Testis (tissue), 3 donors: ENCODE measurements around the gene PRDM11. TPM values are rescaled to one million over a fixed set of nuclear protein-coding genes. Genes with fewer than 3 reads are reported as not detected.

Experiments
- DNase-seq: peaks from one replicate; pipeline ENCODE4 v3.0.0-alpha.2; 2019
- H3K27ac ChIP-seq, 2 donors: fragments of 200-600 bp; sonication (generic); one replicate each; pipeline ENCODE4 v1.5.1; 2019
- H3K27me3 ChIP-seq: fragments of 200-600 bp; sonication (generic); one replicate; pipeline ENCODE4 v1.5.1; 2019
- H3K36me3 ChIP-seq: fragments of 200-600 bp; sonication (generic); one replicate; pipeline ENCODE4 v1.5.1; 2017; ENCODE audit warnings: low read depth; ENCODE audit errors: missing control alignments
- H3K4me1 ChIP-seq: fragments of 200-600 bp; sonication (generic); one replicate; pipeline ENCODE4 v1.5.1; 2019
- H3K4me3 ChIP-seq, 2 donors: fragments of 200-600 bp; sonication (generic); one replicate each; pipeline ENCODE4 v1.5.1; 2017 to 2019
- H3K9me3 ChIP-seq: fragments of 200-600 bp; sonication (generic); one replicate; pipeline ENCODE4 v1.5.1; 2017
- POLR2A ChIP-seq: fragments of 450-650 bp; IDR thresholded peaks from one replicate; pipeline ENCODE4 v1.6.1; 2017; ENCODE audit warnings: antibody characterized with exemption, mild to moderate bottlenecking, moderate library complexity
- WGBS, 2 donors: methylation state at CpG; one replicate each; pipeline ENCODE4 v1.1.5; 2018; 5-methylcytosine and 5-hydroxymethylcytosine counted together
- intact Hi-C: fragments of 100-400 bp; cut with DNase I; formaldehyde crosslinking; loops from one replicate; pipeline ENCODE4 v1.15.1; 2023; ENCODE audit warnings: low total_unique reads
- polyA plus RNA-seq: library from polyadenylated mRNA; stranded (reverse); fragments of 350-450 nt; fragmentation: Illumina TruSeq; extraction: RNeasy Lipid Tissue Mini Kit (QIAGEN cat#74804); gene quantifications from one replicate; pipeline ENCODE4 v1.2.3, GENCODE V29; 2014; ENCODE audit warnings: low read depth, low replicate concordance; ENCODE audit not compliant: insufficient read depth
- total RNA-seq, 2 donors: library from RNA; depleted of rRNA; stranded (reverse); fragments of >200 nt; gene quantifications; one replicate each; pipeline ENCODE4 v1.2.3, GENCODE V29; 2016
- TF ChIP-seq, protein P1 (sequence below), 3 experiments: fragments of 450-650 bp in 2 of 3; fragments of 200-600 bp in 1 of 3; sonication (generic) in 1 of 3; IDR thresholded peaks; one replicate each; pipeline ENCODE4 v1.5.1; 2016 to 2019; ENCODE audit warnings: antibody characterized with exemption in 3 of 3, mild to moderate bottlenecking in 2 of 3, moderate library complexity in 1 of 3

PRDM11 gene
- total and polyA plus RNA-seq, 3 donors from 2014 or later: 6.4 to 15.9 (median 13.6) TPM

DNA sequence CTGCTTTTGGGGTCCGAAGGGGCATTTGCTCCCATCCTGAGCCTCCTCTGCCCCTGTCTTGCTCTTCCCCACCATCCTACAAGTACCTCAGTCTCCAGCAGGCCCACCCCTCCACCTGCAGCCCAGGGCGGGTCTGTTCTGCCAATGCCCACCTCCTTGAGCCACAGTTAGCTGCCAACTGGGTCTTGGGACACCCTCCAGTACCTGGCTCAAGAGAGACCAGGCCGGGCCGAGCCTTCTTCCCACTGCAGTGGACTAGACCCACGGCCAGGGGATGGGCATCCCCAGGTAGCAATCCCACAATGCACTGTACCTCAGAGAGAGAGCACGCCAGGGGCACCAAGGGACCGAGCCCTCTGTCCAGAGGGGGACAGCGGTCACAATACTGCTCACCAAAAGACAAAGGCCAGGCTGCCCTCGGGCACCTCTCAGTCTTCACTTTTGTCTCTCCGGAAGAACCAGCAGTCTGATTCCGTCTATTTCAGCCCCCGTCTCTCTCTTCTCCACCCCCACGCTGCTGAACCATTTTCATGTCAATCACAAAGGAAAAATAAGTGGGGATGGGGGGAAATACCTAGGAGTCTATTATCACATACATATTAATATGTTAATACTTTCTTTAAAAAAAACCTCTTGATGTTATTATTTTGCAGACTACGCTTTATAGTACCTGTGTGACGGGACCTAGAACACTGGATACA lies 88.0 kb downstream of the PRDM11 start:
- Histone ChIP-seq H3K4me3 (no peak overlapping the region), H3K27me3 (no peaks in the 10 kb centered on the region), H3K36me3 (no peaks in the 10 kb centered on the region), H3K9me3 (no peaks in the 10 kb centered on the region), H3K4me1 (no peaks in the 10 kb centered on the region), H3K27ac (no peak overlapping the region)
- no peak for TF ChIP-seq POLR2A
- TF ChIP-seq, protein P1, sequence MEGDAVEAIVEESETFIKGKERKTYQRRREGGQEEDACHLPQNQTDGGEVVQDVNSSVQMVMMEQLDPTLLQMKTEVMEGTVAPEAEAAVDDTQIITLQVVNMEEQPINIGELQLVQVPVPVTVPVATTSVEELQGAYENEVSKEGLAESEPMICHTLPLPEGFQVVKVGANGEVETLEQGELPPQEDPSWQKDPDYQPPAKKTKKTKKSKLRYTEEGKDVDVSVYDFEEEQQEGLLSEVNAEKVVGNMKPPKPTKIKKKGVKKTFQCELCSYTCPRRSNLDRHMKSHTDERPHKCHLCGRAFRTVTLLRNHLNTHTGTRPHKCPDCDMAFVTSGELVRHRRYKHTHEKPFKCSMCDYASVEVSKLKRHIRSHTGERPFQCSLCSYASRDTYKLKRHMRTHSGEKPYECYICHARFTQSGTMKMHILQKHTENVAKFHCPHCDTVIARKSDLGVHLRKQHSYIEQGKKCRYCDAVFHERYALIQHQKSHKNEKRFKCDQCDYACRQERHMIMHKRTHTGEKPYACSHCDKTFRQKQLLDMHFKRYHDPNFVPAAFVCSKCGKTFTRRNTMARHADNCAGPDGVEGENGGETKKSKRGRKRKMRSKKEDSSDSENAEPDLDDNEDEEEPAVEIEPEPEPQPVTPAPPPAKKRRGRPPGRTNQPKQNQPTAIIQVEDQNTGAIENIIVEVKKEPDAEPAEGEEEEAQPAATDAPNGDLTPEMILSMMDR (IDR thresholded peaks at IDR 0.05): no peak
- DNase-seq: no peak
- WGBS, 2 donors: 95 to 97% methylated on average over 9 to 15 of the region's 15 CpGs
- intact Hi-C loops: loop anchor here (10.0 kb wide), 1 partner anchor 50 kb away; no protein-coding TSS in a partner anchor

DNA sequence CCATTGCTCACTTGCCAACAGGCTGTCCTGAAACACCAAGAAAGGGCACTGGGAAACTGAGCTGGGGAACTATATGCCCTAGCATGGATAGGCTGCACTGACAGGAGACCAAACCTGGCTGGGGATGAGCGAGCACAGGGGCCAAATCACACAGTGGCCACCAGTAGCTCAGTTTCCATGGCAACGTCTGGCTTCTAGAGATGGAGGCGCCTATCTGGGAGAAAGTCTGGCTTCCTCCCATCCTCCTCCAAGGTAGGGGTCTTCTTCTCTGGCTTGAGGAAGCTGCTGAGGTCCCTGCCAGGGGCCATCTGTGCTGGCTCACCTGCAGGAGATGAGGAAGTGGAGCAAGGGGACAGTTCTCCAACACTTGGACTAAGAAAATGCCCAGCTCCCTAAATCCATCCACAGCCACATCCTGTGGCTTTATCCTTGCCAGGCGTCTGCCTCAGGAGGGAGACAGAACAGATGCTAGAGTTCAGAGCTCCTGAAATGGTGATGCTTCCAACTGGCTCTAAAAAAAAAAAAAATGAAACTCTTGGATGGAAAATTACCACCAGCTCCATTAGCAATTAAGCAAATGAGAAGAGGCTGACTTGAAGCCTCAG lies 91.4 kb downstream of the PRDM11 start:
- 32 to 69% methylated on average over 3 to 4 of the region's 4 CpGs for WGBS, 2 donors
- H3K4me3 ChIP-seq: no peak overlapping the region
- H3K4me1 ChIP-seq: no peaks in the 10 kb centered on the region
- no peak overlapping the region for H3K27ac ChIP-seq
- no peak for DNase-seq
- TF ChIP-seq, protein P1 (IDR thresholded peaks at IDR 0.05): no peak
- no peak for TF ChIP-seq POLR2A
- H3K9me3 ChIP-seq: no peaks in the 10 kb centered on the region
- H3K27me3 ChIP-seq: no peaks in the 10 kb centered on the region
- no peaks in the 10 kb centered on the region for H3K36me3 ChIP-seq
- intact Hi-C loops: loop anchor here (10.0 kb wide), 1 partner anchor 53 kb away; no protein-coding TSS in a partner anchor

DNA sequence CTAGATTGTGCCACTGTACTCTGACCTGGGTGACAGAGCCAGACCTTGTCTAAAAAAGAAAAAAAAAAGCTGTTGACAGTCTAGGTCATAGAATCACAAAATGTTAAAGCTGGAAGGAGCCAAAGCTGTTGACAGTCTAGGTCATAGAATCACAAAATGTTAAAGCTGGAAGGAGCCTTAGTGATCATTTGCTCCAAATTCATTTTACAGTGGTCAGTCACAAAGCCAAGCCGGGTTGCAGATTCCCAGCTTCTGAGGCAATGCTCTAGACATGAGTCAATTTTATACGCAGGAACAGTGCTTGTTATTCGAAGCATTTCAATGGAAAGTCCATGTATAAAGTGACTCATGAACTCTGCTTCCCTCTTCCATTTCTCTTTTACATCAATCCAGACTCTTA lies 92.3 kb downstream of the PRDM11 start:
- TF ChIP-seq POLR2A: no peak
- TF ChIP-seq, protein P1 (IDR thresholded peaks at IDR 0.05): no peak
- no peak for DNase-seq
- Histone ChIP-seq H3K4me3 (no peak overlapping the region), H3K9me3 (no peaks in the 10 kb centered on the region), H3K27me3 (no peaks in the 10 kb centered on the region), H3K36me3 (no peaks in the 10 kb centered on the region), H3K27ac (no peak overlapping the region), H3K4me1 (no peaks in the 10 kb centered on the region)
- intact Hi-C loops: loop anchor here (10.0 kb wide), 1 partner anchor 54 kb away; no protein-coding TSS in a partner anchor
- 77 to 99% methylated on average over 3 of the region's 3 CpGs for WGBS, 2 donors

DNA sequence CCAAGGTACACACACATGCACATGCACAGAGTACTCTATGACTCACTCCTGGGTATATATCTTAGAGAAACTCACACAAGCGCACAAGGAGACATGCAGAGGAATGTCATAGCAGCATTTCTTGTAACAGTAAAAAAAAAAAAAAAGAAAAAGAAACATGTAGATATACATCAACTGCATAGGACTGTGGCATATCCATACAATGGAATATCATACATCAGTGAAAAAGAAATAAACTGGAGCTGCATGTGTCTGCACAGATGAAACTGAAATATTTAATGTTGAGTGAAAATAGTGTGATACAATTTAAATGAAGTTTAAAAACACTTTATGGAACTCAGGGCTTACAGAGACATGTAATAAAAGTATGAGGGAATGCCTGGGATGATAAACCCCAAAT lies 93.3 kb downstream of the PRDM11 start:
- Histone ChIP-seq H3K27ac (no peak overlapping the region), H3K4me1 (no peaks in the 10 kb centered on the region), H3K27me3 (no peaks in the 10 kb centered on the region), H3K9me3 (no peaks in the 10 kb centered on the region), H3K4me3 (no peak overlapping the region), H3K36me3 (no peaks in the 10 kb centered on the region)
- no peak for TF ChIP-seq POLR2A
- TF ChIP-seq, protein P1 (IDR thresholded peaks at IDR 0.05): no peak
- DNase-seq: no peak
- intact Hi-C loops: loop anchor here (10.0 kb wide), 1 partner anchor 55 kb away; no protein-coding TSS in a partner anchor
- 90 to 100% methylated on average over 1 of the region's 1 CpG for WGBS, 2 donors
